HG03558 (cell line): Measurements from ENCODE around the gene TMOD2.
"Not testable (repeated sequence)": the region's sequence is repeated elsewhere in the genome, so short reads cannot be mapped to it uniquely, and the experiment has no call there.

Source experiments
- ATAC-seq: cut with Tn5 transposase; IDR thresholded peaks from one replicate; pipeline ENCODE4 v1.9.1; 2021; ENCODE audit warnings: moderate number of reproducible peaks; ENCODE audit not compliant: unreplicated experiment; ENCODE audit errors: extremely low read depth

The TMOD2 gene

DNA sequence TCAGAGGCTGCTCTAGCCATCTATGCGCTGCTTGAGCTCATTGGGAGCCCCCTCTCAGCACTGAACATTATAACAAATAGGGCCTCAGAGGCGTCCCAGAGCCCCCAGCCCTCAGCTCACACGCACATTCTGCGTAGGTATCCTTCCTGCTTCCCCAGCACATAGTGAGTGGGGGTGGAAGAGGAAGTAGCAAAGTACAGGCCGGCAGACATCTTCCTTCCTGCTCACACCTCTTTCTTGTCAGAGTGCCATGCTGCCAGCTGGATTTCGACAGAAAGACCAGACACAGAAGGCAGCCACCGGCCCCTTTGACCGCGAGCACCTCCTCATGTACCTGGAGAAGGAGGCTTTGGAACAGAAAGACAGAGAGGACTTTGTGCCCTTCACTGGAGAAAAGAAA, 16.6 kb downstream of the TMOD2 start:
- no peak for ATAC-seq

DNA sequence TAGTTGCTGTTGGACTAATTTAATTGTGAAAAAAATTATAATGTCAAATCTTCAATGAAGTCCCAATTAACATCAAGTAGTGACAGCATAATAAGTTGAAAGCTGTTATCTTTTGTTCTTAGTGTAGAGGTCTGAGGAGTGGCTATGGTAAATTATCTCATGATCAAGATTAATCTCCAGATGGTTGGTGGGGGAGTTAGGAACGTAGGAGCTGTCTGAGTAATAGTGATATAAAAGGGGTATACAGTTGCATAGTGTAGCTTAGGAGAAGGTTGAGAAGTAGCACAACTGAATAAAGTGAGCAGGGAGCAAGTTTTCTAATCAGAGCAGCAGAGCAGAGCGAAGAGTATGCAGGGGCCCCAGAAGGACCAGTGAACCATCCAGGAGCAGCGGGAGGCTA, 19.5 kb downstream of the TMOD2 start:
- no peak for ATAC-seq

DNA sequence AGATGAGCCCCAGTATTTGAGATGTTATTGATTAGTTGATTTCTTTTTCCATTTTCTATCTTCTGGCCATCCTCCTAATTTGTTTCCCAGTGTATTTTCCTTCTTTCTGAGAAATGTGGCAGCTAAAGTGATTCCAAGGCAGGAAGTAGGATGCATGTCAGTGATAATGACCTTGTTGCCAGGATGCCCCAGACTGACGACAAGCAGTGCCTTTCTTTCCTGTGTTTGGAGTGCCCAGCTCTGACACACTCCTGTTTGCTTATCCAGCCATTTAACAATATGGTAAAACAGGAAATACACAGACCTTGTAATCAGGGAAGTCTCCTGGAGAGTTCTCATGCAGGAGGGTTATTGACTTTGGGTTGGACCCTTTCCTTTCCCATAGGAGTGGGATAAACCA, 20.4 kb downstream of the TMOD2 start:
- no peak for ATAC-seq

DNA sequence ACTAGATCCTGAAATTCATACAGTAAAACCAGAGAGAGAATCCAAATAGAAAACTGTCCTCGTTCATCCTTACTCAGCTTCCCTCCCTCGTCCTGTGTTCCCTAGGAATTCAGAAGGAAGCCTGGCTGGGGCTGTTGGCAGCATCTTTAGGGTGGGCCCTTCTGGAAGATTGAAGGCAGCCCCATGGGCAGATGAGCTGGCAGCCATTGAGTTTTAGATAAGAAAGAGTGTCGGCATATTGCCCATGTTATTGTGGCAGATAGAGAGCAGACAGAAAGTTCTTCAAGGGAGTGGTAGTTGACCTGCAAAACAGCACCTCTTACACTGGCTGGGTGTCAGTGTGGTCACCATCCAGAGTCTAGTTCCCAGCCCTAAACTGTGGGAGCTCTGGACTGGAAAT, 23.5 kb downstream of the TMOD2 start:
- ATAC-seq: no peak

DNA sequence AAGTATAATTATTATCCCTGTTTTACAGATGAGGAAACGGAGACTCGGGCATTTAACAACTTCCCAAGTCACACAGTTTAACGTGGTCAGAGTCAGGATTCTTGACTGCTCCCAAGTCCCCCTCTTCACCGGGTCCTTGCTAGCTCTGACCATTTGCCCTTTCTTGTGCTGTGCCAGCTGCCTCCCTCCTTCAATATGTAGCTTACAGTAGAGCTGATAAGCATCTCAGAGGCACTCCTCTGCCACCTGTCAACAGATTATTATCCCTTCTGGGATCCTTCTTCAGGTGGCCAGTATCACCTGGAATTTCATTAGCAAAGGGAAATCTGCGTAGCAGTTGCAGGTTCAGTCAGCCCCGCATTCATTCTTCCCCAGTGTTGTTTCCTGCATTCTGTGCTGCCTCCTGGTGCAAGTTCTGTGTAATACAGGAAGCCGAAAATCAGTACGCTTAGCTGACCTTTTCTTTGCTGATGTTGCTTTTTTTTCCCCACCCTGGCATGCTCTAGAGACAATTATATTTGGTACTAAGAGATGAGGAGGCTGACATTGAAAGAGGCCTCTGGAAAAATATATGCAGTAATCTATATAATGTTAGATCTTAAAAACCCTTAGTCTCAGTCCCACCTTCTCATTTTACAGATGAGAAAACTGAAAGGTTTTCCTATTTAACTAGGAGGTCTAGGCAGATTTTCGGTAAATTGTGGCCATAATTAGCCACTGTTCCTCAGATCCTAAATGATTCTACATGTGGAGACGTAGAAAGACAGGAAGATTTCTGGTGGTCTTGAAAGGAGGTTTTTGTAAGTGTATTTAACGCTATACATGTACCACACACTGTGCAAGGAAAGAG, 24.8 kb downstream of the TMOD2 start:
- ATAC-seq: no peak

DNA sequence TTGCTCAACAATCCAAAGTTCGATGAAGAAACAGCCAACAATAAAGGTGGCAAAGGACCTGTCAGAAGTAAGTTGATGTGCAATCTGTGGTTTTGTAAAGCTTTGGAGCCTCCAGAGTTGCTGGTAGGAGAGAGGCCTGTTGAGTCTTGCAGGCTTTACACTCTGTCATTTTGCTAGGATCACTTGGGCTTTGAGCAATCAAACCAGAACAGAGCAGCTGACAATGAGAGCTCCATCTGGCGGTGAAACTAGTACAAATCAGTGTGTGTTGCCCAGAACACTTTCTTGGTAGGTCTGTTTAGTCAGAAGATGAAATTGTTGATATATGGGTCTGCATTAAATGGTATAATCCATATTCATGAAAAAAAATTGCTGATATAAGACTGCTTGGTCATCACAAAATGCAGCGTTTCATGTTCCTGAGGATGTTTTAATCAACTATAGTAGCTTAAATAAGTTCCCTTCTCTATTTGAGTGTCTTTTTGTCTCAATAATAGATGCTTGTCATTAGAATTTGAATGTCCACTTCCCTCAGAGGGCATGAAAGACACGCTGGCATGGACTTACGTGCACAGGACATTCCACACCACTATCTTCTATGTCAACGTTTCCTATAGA, 25.7 kb downstream of the TMOD2 start:
- ATAC-seq: no peak

DNA sequence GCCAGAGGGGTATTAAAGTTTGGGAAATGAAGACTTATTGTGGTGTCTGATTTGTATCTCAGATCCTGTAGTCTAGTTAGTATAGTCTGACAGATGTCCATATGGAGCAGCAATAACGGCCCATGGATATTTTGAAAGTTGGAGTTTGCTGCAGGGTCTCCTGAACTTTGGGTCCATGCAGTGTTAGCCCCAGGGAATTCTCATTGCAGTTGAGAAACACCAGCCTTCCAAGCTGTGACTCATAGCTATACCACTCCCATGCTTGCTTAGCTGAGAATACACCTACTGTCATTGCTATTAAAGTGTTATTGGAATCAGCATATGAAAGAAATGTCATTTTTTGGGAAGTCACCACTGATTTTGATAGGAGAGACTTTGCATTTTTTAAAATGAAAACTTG, 29.2 kb downstream of the TMOD2 start:
- no peak for ATAC-seq

DNA sequence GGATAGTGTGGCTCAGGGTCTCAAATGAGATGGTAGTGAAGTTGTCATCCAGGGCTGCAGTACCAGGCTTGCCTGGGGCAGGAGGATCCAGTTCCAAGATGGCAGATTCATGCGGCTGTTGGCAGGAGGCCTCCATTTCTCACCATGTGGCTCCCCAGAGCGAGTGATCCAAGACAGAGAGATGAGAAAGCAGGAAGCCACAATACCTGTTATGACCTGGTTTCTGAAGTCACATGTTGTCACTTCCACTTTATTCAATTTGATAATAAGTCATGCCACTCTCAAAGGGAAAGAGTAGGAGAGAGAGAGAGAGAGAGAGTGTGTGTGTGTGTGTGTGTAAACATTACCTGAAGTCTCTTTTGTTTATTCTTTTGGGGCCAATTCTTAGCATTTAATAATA, 30.1 kb downstream of the TMOD2 start:
- no peak for ATAC-seq

DNA sequence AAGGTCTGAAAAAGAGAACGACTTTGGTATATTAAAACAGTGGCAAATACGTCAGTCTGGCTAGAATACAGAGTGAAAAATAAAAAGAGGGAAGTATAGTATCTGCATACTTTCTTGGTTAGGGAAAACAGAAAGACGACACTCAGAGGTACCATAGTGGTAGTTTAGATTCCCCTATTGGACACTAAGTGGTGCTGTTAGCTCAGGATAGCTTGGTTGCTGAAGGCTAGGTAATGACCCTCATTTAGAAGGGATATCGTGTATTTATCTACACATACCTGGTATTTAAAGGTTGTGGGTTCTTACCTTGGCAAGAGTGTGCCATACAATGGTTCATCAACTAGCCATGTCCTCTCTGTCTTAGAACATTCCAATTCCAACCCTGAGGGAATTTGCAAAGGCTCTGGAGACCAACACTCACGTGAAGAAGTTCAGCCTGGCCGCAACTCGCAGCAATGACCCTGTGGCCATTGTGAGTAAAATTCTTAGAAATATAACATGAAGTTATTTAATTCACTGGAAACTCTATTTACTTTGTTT, 31.0 kb downstream of the TMOD2 start:
- ATAC-seq: no peak

DNA sequence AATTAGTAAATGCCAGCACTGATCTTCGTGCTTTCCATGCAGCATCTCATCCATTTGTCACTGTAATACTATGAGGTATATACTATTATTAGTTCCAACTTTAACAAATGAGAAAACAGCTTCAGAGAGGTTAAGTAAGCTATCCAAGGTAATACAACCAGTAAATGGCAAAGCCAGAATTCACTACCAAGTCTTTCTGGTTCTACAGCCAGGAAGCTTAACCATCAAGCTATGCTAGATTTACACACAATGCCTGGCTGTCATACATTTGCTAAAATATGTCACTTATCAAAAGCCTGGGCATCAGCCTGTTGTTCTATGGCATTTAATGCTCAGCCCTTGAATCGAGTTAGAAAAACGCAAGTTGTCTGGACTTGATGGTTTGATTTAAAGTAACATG, 32.6 kb downstream of the TMOD2 start:
- ATAC-seq: no peak

DNA sequence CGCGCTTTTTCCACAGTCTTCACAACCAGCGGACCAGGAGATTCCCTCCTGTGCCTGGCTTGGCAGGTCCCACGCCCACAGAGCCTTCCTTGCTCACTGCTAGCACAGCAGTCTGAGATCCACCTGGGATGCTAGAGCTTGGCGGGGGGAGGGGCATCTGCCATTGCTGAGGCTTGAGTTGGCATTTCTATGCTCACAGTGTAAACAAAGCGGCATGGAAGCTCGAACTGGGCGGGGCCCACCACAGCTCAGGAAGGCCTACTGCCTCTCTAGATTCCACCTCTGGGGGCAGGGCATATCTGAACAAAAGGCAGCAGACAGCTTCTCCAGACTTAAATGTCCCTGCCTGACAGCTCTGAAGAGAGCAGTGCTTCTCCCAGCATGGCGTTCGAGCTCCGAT, 35.7 kb downstream of the TMOD2 start:
- ATAC-seq: not testable (repeated sequence)

DNA sequence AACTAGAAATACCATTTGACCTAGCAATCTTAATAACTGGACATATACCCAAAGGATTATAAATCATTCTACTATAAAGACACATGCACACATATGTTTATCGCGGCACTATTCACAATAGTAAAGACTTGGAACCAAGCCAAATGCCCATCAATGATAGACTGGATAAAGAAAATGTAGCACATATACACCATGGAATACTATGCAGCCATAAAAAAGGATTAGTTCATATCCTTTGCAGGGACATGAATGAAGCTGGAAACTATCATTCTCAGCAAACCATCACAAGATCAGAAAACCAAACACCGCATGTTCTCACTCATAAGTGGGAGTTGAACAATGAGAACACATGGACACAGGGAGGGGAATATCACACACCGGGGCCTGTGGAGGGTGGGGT, 41.1 kb downstream of the TMOD2 start:
- not testable (repeated sequence) for ATAC-seq

DNA sequence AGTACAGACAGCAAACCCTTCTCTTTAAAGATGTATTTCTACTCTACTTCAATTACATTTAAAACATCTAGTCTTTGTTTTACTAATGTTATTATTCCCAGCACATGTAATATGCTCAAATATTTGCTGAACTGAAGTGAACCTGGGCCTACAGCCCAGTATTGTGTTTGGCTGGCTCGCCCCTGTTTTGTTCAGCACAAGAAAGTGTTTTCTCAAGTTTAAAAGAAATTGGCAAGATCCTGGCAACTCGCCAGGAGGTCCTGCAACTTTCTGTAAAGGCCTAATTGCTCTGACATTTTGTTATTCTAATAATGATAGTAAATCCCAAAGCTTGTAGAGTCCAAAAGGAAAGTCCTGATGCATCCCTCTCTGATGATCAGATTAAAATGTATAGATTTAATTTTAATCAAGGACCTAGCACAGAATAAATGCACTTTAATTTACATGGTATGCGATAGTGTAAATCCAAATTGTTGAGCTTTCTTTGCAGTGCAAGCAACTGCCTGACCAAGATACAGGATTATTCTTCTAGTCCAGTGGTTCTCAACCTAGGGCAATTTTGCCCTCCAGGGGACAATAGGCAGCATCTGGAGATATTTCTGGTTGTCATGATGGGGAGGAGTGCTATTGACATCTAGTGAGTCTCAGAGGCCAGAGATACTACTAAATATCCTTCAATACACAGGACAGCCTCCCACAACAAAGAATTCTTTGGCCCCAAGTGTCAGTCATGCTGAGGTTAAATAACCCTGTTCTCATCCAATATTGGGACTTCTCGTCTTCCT, 42.3 kb downstream of the TMOD2 start:
- ATAC-seq: no peak

DNA sequence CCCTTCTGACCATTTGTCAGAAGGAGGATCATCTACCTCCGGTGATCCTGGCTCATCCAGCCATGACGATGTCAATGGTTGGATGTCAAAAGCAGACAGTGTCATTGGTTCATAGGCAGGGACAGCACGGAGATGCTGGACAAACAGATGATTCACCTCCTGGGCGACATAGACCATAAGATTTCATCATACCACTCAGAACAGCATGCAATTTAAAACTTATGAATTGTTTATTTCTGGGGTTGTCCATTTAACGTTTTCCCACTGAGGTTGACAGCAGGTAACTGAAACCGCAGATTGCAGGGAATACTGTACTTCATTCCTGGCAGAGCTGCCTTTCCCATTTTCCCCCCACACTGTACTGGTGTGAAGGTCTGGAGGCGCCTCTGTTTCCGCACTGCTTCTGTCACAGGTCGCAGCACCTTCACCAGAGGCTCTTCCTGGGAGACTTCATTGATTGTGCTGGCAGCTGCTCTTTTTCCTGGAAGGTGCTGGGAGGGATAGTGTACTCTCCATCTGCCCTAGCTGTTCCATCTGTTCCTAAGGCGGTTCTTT, 45.5 kb downstream of the TMOD2 start:
- no peak for ATAC-seq

DNA sequence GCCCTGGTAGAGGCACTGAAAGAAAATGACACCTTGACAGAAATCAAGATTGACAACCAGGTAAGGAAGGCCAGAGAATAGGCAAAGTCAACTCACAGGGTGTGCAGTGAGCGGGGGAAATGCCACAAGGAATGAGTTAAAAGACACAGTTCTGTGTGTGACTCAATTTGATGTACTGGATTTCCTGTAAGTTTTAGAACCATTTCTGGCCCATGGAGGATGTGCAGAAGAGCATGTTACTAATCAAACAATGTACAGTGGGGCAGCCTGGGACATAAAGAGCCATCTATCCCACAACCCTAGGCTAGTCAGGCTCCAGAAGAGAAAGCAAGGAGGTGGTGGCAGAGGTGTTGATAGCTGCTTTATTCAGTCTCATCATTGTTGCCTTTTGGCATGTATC, 46.9 kb downstream of the TMOD2 start:
- no peak for ATAC-seq

DNA sequence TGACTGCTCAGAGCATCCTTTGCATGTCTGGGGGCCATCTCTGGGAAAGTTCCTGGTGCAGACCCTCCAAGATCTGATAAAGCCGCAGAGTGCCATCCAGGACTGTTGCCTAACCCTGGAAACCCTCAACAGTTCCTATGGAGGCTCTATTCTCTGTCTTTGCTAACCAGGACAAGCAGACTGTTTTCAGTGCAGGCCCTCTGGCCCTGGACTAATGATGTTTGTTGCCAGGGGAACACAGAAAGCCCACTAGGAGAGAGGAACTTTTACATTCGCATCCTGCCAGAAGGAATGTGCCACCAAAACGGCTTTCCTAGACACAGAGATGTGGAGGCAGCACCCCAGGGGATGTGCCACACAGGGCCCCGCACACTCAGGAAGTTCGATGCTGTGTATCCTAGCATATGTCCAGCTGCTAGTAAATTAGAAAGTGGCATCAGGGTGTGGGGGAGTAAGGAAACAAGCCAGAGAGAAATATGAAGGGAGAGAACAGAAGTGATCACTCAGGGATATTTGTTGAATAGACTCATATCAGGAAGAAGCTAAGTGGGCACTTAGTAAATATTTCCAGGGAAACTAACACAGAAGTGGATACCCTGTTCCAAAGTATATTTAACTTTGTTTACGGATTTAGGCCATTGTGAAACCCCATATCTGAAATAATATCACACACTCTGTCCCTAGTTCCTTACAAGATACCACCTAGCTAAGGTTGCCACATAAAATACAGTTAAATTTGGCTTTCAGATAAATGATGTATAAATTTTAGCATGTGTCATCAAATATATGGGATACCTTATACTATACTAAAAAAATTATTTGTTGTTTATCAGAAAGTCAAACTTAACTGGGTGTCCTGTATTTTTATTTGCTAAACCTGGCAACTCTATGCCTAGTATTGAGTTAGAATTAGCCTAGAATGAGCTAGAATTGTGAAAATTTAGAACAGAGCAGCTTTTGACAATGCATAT, 48.2 kb downstream of the TMOD2 start:
- no peak for ATAC-seq

DNA sequence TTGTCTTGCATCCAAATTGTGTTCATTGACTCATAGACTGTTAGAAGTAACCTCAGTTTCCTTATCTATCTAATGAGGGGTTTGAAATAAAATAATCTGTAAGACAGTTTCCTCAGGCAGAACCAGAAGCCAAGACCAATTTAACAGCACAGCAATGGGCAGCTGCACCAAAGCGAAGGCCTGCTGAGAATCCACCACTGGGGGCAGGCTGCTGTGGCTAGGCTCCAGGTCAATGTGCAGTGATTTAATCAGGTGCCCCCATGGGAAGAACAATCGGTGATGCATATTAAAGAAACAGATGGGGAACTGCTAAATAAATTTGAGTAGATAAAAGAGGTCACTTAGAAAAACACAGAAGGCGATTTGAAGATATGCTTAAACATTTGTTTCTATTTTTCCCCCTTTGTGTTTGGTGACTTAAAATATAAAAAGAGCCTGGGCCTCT, 50.0 kb downstream of the TMOD2 start:
- no peak for ATAC-seq

DNA sequence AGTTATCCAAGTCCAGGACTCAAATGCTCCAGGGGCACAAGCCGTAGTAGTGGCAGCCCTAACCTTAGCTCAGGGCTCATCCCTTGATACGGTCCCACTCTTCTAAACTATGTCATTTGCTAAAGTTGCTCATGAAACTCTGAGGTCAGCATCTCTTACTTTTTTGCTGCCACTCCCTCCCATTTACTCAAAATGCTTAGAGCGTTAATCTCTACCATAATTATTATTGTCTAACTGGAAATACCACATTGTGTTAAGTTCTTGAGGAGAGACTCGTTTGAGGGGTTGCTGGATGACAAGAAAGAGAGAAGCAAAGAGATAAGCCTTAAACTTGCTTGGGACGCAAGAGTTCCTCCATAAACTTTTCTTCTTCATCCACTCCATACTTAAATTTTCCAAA, 51.2 kb downstream of the TMOD2 start:
- no peak for ATAC-seq

DNA sequence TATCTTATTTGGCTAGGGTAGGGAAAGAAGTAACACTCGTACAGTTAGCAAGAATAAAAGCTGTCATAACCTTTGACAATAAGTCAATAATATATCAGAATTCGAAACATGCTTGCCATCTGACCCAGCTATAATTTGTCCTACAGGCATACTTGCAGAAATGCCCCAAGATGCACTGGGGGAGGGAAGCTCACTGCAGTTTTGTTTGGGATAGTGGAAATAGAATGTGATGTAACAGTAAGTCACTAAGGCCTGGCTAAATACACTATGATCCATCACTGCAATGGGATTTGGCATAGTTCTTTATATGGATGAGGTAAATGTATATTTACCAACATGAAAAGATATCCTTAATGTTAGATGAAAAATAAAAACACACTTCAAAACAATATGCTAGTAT, 52.6 kb downstream of the TMOD2 start:
- no peak for ATAC-seq
